ENCODE results near the gene ARL14.
"Not testable (repeated sequence)": the region's sequence is repeated elsewhere in the genome, so short reads cannot be mapped to it uniquely, and the experiment has no call there.

Gene ARL14

DNA sequence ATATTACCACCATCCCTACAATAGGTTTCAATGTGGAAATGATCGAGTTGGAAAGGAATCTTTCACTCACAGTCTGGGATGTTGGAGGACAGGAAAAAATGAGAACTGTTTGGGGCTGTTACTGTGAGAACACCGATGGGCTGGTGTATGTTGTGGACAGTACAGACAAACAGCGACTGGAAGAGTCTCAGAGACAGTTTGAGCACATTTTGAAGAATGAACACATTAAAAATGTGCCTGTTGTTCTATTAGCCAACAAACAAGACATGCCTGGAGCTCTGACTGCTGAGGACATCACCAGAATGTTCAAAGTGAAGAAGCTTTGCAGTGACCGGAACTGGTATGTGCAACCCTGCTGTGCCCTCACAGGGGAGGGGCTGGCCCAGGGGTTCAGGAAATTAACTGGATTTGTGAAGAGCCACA lies 510 bp downstream of the ARL14 start:
- DNase-seq = peak; percentile 43

- no peak for DNase-seq
Measured at GRCh38 chr3:160678292-160678842, 1.4 kb downstream of the ARL14 start.

DNA sequence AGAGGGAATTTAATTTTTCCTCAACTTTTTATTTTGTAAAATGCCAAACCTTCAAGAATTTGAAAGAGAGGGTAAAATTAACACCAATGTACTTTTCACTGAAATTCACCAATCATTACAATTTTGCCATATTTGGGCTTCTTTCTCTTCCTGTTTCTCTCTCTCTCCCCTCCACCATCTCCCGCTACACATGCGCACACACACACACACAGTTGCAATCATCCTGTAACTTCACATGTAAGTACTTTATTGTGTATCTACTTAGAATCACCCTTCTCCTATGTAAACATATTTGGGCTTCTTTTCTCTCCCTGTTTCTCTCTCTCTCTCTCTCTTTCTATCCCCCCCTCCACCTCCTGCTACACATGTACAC lies 7.4 kb downstream of the ARL14 start:
- DNase-seq = no peak

GRCh38 chr3:160685144-160685766 lies 8.3 kb downstream of the ARL14 start:
- no peak for DNase-seq

GRCh38 chr3:160686955-160687535 lies 10.1 kb downstream of the ARL14 start:
- DNase-seq = peak; percentile 39

DNA sequence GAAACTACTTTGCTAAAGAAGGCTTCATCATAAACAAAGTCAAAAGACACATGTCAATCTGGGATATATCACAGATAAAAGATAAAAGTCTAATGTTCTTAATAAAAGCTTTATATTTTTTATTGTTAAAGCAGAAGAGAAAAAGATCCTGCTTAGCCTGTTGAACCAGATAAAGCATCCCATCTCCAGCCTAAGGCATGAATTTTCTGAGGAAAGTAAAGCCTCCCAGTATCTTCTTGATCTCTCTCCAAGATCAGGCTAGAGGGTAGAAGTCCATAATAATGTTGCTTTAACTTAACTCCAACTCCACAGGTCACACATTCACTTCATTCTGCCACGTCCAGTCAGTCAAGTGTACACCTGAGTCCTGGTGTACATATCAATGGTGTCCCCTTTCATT lies 14.2 kb downstream of the ARL14 start:
- no peak for DNase-seq

- DNase-seq = no peak
Measured at GRCh38 chr3:160691962-160692361, 15.0 kb downstream of the ARL14 start.

DNA sequence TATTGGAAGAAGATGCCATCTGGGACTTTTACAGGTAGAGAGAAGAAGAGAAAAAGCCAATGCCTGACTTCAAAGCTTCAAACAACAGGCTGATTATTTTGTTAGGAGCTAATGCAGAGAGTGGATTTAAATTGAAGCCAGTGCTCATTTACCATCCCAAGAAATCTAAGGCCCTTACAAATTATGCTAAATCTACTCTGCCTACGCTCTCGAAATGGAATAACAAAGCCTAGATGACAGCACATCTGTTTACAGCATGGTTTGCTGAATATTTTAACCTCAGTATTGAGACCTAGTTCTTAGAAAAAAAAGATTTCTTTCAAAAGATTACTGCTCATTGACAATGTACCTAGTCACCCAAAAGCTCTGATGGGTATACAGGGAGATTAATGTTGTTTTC lies 16.2 kb downstream of the ARL14 start:
- no peak for DNase-seq

- DNase-seq = no peak
Measured at GRCh38 chr3:160694345-160694744, 17.4 kb downstream of the ARL14 start.

DNA sequence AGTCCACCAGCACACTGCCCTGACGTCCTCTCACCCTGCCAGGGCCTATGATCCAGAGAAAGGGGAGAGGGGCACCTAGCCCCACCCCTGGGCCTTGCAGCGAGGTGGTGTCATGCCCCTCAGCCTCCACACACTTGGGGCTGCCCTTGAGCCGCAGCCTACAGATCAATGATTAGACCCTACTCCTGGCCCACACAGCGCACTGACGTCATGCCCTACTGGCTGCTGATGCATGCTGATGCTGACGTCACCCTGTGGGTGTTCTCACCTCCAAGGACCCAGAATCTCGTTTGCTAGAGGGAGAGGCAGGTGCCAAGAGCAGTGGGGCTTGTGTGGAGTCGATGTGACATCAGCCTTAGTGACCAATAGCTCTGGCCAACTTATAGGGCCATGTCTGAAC lies 18.0 kb downstream of the ARL14 start:
- no peak for DNase-seq

DNA sequence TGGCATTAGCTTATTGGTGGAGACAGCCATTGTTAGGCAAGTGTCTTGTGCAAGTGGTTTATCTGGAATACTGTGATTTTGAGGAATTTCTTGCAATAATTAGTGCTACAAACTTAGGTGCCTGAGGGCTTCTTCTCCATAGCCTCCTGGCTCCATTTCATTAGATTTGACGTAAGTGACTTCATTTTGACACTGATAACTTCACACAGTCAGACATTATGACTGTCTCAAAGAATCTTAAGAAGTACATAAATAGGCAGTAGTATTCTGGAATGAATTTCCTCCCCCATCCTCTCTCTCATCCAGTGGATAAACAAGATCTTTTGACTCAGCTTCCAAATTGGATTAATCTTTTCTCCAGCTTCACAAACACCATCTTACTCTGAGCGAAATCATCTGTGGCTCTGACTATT lies 19.0 kb downstream of the ARL14 start:
- peak; percentile 77 for DNase-seq

DNA sequence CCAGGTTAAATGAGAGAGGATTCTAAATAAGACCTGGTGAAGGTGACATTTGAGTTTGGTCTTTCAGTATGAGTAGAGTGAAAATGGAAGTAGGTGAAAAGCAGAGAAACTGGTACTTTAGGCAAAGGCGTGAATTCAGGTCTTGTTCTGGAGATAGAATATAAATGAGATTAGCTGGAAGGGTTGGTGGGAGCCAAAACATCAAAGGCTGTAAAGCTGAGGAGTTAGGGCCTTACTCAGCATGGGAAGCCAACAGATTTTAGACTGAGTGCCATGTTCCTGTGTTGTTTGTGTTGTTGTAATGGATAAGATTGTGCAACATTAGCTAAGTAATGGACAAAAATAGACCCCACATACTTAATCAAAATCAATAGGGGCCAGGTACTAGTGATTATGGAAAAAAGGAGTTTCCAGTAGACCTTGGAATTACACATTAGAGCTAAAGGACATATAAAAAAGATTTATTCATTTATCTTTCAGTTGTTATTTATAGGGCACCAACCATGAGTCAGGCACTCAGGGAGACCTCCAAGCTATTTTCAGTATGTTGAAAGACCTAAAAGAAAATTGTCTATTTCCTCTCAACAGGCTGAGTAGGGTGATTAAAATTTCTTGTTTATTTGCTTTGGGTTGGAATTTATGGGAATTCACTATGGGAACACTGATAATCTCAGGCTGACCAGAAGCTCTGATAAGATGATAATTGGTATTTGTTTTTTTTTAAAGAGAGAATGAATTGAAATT lies 20.8 kb downstream of the ARL14 start:
- DNase-seq = peak; percentile 88

DNA sequence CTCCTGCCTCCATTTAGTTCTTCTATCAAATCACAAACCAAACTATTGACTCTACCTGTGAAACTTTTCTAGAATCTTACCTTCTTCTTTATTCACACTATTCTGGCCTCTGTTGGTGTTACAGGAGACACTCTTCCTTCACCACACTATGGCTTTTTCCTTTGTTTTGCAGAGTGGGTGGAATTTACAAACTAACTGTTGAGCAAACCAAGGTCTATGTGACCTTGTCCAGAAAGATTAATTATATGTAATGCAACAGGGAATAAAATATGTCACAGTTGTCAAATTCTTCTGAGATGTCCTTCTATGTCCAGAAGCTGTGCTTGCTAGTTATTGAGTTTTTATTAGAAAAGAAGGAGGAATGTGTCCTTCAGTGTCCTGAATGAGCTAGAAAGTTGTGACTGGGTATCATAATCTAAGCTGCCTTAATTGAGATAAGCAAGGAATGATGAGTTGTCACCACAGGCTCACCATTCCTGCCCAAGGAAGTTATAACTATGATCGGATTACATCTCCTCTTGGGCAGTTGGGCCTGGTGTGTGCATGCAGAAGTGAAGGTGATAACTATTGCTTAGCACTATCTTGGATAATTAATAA lies 21.7 kb downstream of the ARL14 start:
- DNase-seq = peak; percentile 45

DNA sequence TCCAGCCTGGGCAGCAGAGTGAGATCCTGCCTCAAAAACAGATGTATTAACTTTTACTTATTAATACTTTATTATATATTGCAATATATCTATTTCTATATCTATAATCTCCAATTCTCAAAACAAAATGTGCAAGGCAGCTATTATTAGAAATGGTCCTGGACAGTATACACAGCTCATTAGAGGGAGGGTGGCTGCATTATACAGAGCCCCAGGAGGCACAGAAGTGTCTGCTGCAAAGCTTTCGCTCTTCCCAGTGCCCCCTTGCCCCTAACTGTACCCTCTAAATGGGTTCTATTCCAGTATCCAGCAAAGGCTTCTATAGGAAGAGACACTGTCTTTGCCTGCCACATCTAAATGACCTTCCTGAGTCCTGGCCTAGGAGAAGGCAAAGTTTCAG lies 24.5 kb downstream of the ARL14 start:
- no peak for DNase-seq

DNA sequence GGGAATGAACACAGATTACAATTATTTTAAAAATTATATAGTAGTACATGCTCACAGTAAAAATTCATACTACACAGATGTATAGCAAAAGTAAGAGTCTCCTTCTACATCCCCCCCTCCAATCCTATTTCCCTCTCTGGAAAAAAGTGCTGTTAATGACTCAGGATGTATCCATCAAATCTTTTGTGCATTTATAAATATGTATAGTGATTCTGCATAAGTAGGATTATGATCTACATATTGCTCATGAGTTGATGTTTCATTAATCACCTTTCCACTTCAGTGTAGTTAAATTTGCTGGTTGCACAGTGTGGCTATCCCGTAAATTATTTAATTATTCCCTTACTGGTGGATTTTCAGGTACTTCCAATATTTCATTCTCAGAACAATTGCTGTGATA lies 25.3 kb downstream of the ARL14 start:
- no peak for DNase-seq

- peak; percentile 80 for DNase-seq
Measured at GRCh38 chr3:160703974-160704373, 27.0 kb downstream of the ARL14 start.

- peak; percentile 65 for DNase-seq
Measured at GRCh38 chr3:160707187-160707794, 30.3 kb downstream of the ARL14 start.

- DNase-seq = no peak
Measured at GRCh38 chr3:160709477-160710182, 32.7 kb downstream of the ARL14 start.

DNA sequence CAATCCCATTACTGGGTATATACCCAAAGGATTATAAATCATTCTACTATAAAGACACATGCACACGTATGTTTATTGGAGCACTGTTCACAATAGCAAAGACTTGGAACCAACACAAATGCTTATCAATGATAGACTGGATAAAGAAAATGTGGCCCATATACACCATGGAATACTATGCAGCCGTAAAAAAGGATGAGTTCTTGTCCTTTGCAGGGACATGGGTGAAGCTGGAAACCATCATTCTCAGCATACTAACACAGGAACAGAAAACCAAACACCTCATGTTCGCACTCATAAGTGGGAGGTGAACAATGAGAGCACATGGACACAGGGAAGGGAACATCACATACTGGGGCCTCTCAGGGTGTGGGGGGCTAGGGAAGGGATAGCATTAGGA lies 36.2 kb downstream of the ARL14 start:
- not testable (repeated sequence) for DNase-seq

DNA sequence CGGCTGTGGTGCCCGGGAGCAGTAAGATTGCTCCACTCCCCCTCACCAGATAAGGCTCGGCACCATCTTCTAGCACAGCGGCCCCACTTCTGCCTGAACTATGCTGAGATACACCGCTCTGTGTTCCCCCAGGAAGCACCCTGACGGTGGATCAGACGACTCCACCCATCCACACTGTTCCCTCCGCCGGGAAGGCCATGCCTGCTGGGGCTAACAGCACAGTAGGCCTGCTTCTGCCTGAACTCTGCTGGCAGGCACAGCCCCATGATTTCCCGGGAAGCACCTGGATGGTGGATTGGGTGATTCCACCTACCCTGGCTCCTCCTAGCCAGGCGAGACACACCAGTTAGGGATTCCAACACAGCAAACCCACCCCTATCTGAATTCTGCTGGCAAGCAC lies 42.8 kb downstream of the ARL14 start:
- no peak for DNase-seq

- DNase-seq = no peak
Measured at GRCh38 chr3:160720123-160720746, 43.3 kb downstream of the ARL14 start.

DNA sequence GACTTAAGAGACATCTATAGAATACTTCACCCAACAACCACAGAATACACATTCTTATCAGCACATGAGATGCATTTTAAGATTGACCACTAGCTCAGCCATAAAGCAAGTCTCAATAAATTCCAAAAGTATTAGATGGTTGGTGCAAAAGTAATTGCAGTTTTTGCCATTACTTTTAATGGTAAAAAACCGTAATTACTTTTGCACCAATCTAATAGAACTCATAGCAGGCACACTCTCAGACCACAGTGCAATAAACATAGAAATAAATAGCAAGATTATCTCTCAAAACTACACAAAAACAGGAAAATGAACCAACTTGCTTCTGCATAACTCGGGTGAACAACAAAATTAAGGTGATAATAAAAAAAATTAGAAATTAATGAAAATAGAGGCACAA lies 45.4 kb downstream of the ARL14 start:
- DNase-seq = no peak

All from fibroblast of skin of back (primary cell).